Activated CD4-positive, alpha-beta T cell treated with anti-CD3 and anti-CD28 coated beads for 24 hours (primary cell): ENCODE data around the gene PPP2R5A.
"Not testable (repeated sequence)": the region's sequence is repeated elsewhere in the genome, so short reads cannot be mapped to it uniquely, and the experiment has no call there.

Experiments
- DNase-seq, 2 donors: peaks; one replicate each; pipeline ENCODE4 v3.0.0-alpha.2; 2020; ENCODE audit warnings: low read depth in 2 of 2

PPP2R5A gene

DNA sequence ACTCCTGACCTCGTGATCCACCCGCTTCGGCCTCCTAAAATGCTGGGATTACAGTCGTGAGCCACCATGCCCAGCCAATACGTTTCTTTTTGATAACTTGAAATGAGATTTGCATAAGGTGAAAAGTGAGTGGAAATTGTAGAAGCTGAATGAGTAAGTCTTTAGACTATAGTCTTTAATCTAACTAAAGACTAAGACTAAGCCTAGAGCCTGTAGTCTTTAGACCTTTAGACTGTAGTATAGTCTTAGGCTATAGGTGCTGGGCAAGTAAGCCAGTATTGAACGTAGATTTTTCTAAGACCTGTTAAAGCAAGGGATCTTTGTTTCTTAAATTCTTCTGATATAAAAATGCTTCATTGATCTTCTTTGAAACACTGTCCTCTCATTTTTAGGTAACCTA, 12.1 kb downstream of the PPP2R5A start:
- DNase-seq = no peak

DNA sequence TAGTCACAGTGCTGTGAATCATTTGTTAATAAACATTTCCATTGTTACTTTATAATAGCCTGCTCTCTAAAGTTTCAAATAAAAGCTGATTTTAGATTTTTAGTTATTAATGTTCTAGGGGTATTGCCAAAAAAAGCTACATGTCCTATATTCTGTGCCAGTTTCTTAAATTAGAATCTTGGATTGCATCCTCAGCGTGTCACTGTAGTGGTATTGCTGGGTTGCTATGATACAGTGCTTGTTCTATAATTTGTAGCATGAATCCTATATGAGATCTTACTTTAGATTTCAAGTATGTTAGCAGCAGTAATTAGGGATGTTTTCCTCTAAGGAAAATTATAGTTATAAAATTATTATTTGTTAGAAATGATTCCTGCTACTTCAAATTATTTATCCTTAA, 16.4 kb downstream of the PPP2R5A start:
- DNase-seq = no peak

DNA sequence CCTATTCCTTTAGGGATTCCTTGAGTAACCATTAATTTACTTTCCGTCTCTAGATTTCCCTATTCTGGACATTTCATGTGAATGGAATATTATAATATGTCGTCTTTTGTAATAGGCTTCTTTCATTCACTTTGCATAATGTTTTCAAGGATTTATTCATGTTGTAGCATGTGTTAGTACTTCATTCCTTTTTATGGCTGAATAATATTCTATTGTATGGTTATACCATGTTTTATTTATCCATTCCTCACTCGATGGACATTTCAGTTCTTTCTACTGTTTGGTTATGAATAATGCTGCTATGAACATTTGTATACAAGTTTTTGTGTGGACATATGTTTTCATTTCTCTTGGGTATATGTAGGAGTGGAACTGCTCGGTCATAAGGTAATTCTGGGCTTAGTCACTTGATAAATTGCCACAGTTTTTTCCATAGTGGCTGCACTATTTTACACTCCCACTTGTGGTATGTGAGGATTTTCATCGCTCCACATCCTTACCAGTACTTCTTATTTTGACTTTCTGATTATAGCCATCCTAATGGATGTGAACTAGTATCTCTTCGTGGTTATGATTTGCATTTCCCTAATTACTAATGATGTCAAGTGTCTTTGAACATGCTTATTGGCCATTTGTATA, 17.7 kb downstream of the PPP2R5A start:
- DNase-seq = no peak

DNA sequence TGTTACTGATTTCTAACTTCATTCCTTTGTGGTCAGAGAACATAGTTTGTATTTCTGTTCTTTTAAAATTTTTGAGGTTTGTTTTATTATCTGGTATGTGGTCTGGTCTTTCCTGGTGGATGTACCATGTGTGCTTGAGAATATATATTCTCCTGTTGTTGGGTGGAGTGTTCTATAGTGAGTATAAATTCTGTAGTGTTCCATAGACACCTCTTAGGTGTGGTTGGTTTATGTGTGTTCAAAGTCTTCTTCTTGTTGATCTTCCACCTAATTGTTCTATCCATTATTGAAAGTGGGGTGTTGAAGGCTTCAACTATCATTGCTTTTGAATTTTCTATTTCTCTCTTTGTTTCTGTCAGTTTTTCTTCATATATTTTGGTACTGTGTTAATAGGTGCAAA, 20.1 kb downstream of the PPP2R5A start:
- DNase-seq = no peak

DNA sequence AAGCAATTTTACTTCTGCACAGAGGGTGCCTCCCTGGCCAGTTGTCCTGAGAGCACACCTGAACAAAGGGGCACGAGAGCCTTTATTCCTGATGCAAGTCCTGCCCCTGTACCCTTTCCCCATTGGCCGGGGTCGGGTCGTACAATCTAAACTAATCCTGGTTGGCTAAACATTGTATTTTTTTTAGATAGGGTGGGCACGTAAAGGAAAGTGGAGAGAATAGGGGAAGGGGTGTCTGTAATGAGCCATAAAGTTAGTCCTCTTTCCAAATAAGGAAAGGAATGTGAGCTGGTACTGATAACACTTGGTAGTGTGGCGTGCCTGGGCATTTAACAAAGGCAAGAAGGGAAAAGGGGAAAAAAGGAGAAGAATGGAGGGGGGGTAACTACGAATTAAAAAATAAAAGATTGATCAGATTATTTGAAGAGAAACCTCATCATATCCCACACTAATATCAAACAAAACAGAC, 20.8 kb downstream of the PPP2R5A start:
- DNase-seq = not testable (repeated sequence)

DNA sequence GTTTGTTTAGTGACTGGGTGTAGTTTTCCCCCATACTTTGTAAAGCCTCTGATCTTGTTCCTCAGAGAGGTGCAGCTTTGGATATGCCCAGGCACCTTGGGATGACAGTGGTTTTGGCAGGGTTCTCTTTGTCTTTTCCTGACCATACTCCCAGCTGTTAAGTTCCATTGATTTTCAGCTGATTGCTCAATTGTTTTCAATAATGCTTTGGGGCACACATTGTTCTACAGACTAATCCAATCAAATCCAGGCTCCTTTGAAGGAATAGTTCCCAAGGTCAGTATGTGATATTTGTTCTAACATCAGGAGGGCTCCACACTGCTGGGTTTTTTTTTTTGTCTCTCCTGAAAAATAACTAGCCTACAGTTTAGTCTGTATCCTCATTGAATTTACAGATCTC, 24.8 kb downstream of the PPP2R5A start:
- DNase-seq = no peak

DNA sequence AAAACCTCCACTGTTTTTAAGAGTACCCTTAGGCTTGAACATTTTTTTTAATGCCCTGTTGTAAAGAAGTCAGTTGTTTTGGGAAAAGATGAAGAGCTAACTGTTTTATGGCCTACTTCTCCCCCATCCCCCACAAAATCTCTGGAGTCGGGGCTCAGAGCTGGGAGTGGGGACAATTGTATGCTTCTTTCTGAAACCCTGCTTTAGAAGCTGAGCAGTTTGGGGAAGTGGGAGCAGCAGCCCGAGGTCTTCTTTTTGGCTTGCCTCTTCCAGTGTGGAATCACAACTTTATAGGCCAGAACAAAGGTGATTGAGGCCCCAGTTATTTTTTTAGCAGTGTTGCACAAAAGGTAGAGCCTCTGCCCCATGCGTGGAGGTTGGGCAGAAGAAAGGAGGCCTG, 25.2 kb downstream of the PPP2R5A start:
- DNase-seq = no peak

DNA sequence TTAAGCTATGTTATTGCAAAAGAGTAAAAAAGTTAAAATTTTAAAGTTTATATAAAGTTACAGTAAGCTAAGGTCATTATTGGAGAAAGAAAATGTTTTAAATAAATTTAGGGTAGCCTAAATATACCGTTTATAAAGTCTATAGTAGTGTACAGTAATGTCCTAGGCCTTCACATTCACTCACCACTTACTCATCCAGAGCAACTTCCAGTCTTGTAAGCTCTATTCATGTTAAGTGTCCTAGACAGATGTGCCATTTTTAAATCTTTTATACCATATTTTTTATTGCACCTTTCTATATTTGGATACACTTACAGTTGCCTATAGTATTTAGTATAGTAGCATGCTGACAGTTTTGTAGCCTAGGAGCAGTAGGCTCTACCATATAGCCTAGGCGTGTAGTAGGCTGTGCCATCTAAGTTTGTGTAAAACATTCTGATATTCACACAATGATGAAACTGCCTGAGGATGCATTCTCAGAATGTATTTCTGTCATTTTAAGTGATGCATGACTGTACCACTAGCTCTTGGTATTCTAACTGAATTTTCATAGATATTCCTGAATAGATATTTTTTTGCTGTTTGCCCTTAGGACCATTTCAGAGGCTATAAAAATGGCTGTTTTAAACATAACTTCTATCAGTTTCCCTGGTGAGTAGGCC, 26.8 kb downstream of the PPP2R5A start:
- DNase-seq = no peak

DNA sequence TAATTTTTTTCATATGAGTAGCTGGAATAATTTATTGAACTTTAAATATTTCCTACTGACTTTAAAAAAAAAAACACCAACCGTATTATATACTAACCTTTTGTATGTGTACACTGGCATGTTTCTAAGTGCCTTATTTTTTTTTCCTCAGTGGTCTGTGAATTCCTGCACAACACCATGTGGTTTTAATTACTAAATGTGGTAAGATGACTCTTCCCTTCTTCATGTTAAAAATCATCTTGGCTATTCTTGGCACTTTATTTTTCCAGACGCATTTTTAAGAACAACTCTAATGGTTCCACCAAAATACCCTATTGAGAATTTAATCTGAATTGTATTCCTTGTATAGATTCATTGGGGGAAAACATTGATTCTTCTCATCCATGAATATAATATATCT, 28.4 kb downstream of the PPP2R5A start:
- DNase-seq = no peak

DNA sequence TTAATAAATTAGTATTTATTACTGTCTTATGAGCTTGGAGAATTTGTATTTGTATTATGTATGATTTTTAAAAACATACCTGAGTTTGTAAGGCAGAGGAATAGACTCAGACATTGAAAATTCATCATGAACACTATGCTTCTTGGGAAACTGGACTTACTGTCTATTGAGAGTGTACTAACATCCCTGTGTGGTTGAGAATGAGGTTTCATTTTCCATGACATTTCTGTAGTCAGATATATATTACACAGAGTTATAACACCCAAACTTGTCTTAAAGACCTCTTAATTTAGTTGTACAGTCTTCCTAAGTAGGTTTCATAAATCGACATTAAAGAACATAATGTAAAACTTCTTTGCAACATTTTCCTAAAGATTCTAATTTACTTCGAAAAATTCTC, 30.0 kb downstream of the PPP2R5A start:
- DNase-seq = no peak

DNA sequence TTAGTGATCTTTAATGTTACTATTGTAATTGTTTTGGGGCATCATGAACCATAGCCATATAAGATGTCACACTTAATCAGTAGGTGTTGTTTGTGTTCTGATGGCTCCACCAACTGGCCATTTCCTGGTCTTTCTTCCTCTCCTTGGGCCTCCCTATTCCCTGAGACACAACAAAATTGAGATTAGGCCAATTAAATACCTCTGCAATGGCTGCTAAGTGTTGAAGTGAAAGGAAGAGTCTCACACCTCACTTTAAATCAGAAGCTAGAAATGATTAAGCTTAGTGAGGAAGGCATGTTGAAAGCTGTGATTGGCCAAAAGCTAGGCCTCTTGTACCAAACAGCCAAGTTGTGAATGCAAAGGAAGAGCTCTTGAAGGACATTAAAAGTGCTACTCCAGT, 30.7 kb downstream of the PPP2R5A start:
- no peak for DNase-seq

DNA sequence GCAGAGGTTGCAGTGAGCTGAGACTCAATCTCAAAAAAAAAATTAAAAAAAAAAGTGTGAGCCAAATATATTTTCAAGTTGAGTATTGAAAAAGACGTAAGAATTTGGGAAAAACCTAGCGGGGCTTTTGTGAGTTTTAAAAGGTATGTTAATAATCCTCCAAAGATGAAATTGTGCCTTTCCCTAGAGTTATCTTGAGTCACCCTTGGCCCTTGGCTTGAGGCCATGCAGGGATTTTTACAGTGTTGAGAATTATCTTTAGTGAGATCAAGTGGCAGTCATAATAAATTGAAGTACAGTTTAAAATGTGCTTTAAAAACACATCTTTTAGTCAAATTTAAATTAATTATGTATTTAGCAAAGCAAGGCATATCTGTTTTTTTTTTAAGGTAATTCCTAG, 32.7 kb downstream of the PPP2R5A start:
- no peak for DNase-seq

DNA sequence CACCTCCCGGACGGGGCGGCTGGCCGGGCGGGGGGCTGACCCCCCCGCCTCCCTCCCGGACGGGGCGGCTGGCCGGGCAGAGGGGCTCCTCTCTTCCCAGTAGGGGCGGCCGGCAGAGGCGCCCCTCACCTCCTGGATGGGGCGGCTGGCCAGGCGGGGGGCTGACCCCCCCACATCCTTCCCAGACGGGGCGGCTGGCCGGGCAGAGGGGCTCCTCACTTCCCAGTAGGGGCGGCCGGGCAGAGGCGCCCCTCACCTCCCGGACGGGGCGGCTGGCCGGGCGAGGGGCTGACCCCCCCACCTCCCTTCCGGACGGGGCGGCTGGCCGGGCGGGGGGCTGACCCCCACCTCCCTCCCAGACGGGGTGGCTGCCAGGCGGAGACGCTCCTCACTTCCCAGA, 35.8 kb downstream of the PPP2R5A start:
- not testable (repeated sequence) for DNase-seq

DNA sequence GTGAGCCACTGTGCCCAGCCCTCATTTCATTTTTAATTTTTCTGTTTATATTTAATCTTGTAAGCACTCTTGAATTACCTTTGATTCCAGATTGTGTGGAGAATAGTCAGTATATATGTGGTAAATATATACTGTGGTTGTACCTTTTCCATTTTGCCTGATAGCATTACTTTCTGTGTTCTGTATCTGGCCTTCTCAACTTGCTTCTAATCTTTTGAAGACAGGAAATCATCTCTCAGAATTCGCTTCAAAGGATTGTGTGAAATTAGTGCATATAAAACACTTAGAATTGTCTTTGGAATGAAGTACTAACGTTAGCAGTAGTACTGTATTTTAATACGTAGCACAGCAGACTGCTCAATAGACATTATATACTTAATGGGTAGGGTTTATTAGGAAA, 37.9 kb downstream of the PPP2R5A start:
- DNase-seq = no peak

DNA sequence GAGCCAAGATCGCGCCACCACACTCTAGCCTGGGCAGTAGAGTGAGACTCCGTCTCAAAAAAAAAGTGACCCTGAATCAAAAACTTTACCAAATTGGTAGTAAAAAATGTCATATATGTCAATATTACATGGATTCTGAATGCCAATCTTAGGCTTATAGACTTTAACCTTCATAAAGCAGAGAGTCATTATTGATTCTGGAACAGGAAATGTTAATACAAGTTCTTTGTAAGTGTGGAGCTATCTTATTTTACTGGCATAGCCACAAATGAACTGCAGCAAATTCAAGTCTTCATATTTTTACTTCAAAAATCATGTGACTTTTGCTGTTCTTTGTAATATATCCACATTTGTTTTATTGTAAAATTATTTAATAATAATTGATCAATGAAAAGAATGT, 41.3 kb downstream of the PPP2R5A start:
- DNase-seq = no peak

DNA sequence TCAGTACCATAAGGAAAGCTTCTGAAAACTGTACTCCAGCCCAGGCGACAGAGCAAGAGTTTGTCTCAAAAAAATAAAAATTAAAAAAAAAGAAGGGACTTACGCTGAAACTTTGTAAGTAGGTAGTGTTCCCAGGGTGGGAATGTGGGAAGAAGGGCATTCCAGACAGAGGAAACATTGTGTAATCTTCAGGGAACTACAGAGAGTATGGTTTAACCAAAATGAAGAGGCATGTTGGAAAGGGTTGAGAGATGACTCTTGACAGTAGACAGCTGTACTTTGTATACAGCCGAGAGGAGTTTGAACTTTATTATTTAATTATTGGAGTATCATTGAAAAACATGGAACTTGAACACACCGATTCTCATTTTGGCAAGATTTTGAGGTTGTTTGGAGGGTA, 43.0 kb downstream of the PPP2R5A start:
- DNase-seq = no peak

DNA sequence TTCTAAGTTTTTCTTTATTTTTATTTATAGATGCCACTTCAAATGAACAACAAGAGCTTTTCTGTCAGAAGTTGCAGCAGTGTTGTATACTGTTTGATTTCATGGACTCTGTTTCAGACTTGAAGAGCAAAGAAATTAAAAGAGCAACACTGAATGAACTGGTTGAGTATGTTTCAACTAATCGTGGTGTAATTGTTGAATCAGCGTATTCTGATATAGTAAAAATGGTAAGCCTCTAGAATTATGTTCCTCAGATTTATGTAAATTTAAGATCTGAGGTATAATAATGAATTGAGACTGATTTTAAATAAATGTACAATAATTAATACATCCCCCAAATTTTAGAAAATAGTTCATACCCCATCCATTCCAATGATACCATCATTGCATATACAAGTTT, 43.9 kb downstream of the PPP2R5A start:
- no peak for DNase-seq

DNA sequence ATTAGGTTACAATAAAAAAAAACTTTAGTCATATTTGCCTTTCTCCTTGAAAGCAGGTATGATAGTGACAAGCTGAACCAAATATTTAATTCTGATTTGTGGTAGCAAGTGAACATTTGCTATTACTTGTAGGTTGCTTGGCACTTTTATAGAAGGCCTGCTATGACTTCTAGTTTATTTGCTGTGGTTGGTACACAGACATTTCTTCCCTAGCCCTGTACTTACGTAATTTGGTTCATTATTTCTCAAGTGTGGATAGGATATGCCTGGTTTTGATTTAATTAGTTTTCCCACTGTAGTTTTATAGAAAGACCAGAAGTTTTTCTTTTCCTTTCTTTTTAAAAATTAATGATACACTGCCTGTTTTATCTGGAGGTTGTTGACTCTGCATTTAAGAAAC, 55.9 kb downstream of the PPP2R5A start:
- DNase-seq = no peak

DNA sequence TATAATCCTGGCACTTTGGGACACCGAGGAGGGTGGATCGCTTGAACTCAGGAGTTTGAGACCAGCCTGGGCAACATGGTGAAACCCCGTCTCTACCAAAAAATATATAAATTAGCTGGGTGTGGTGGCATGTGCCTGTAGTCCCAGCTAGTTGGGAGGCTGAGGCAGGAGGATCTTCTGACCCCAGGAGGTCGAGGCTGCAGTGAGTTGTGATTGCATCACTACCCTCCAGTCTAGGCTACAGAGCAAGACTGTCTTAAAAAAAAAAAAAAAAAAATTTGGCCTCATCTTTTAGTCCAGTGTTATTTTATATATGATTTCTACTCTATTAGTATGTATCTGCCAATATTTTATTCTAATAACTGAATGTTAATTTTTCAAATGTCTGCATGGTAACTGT, 59.7 kb downstream of the PPP2R5A start:
- DNase-seq = no peak

DNA sequence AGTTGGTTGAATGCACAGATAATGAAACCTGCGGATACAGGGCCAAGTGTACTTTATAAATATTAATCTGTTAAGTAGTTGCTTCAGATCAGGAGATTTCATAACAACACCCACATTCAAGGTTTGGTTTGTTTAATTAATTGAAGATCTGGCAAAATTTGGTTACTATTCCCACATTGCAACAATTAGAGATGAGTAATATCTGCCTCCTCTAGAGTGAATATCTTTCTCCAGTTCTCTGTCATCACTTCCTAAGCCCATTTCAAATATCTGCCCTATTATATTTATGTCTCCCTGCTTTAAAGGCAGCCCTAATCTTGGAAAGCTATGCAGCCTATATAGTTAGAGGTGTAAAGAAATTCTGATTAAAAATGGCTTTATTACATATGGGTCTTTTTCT, 61.4 kb downstream of the PPP2R5A start:
- DNase-seq = no peak

DNA sequence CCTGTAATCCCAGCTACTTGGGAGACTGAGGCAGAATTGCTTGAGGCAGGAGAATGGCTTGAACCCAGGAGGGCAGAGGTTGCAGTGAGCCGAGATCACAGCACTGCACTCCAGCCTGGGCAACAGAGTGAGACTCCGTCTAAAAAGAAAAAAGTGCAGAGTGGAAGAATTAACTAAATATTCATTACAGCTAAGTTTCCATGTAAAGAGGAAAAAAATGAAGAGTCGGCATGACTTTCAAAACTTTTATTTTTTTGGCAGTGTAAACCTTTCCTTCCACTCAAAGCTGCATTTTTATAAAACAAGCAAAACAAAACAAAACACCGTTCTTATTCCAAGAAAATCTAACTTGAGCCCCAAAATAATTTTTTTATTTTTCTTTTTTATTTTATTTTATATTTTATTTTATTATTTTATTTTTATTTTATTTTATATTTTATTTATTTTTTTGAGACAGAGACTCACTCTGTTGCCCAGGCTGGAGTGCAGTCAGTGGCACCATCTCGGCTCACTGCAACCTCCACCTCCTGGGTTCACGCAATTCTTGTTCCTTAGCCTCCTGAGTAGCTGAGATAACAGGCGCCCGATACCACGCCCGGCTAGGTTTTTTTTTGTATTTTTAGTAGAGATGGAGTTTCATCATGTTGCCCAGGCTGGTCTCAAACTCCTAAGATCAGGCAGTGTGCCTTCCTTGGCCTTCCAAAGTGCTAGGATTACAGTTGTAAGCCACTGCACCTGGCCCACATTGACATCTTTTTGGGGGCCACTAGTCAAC, 66.6 kb downstream of the PPP2R5A start:
- DNase-seq = no peak

DNA sequence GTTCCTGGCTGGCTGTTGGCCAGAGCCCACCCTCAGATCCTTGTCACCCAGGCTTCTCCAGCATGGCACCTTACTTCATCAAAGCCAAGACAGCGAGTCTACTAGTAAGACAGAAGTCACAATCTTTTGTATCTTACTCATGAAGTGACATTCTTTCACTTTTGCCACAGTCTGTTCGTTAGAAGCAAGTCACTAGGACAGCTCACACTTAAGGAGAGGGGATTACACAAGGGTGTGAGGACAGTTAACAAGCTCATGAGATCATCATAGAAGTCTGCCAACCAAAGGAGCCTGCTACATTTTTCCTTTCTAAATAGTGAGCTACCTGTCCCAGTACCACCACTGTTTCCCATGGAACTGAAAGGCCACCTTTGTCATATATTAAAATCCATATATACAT, 68.0 kb downstream of the PPP2R5A start:
- no peak for DNase-seq

DNA sequence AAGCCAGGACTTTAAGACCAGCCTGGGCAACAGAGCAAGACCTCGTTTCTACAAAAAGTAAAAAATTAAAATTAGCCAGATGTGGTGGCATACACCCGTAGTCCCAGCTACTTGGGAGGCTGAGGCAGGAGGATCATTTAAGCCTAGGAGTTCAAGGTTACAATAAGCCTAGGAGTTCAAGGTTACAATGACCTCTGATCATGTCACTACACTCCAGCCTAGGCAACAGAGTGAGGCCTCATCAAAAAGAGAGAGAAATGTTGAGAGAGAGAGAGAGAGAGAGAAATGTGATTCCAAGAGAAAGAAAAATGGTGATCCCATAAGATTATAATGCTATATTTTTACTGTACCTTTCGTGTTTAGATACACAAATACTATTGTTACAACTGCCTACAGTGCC, 69.3 kb downstream of the PPP2R5A start:
- no peak for DNase-seq
